Activated CD4-positive, alpha-beta T cell treated with anti-CD3 and anti-CD28 coated beads, Interleukin-2, Interleukin-6, amounts not matched to agents 100 ng/mL and 50 ng/mL, durations not matched to agents 16 hours and 8 hours (primary cell): Measurements from ENCODE around the gene AFTPH.
A peak's percentile ranks its signal among the peaks of the same experiment; 100 is the strongest.

Experiments used
- DNase-seq: peaks from one replicate; pipeline ENCODE4 v3.0.0-alpha.2; 2020

Gene AFTPH

GRCh38 chr2:64634345-64635267 lies 110.5 kb downstream of the AFTPH start:
- no peak for DNase-seq

GRCh38 chr2:64635976-64636911 lies 112.1 kb downstream of the AFTPH start:
- DNase-seq: peak; percentile 22

- DNase-seq: no peak
Measured at GRCh38 chr2:64637000-64637635, 113.0 kb downstream of the AFTPH start.

- DNase-seq: no peak
Measured at GRCh38 chr2:64637931-64638330, 113.8 kb downstream of the AFTPH start.

- no peak for DNase-seq
Measured at GRCh38 chr2:64638502-64639120, 114.5 kb downstream of the AFTPH start.

GRCh38 chr2:64639691-64640090 lies 115.6 kb downstream of the AFTPH start:
- DNase-seq: no peak

- DNase-seq: no peak
Measured at GRCh38 chr2:64640153-64641044, 116.3 kb downstream of the AFTPH start.

GRCh38 chr2:64641599-64641998 lies 117.5 kb downstream of the AFTPH start:
- no peak for DNase-seq
